NCI-H2227 treated with DMSO at 0.1 percent for 48 hours (cell line): ENCODE results near the gene MECR.

Experiments
- DNase-seq: peaks from one replicate; lab custom pipeline; 2025; lab: John Stamatoyannopoulos, UW

The MECR gene

GRCh38 chr1:29201595-29202051 lies 29.1 kb downstream of the MECR start:
- no peak for DNase-seq

GRCh38 chr1:29200906-29201594 lies 29.7 kb downstream of the MECR start:
- DNase-seq, result no peak

GRCh38 chr1:29197993-29198392 lies 32.7 kb downstream of the MECR start:
- no peak for DNase-seq

- DNase-seq, result no peak
These were observed 33.2 kb downstream of the MECR start for GRCh38 chr1:29197590-29197924.

GRCh38 chr1:29196863-29197589 lies 33.7 kb downstream of the MECR start:
- DNase-seq, result no peak

GRCh38 chr1:29195881-29196291 lies 34.8 kb downstream of the MECR start:
- no peak for DNase-seq

- no peak for DNase-seq
These were observed 36.8 kb downstream of the MECR start for GRCh38 chr1:29193879-29194455.

- DNase-seq, result no peak
These were observed 40.0 kb downstream of the MECR start for GRCh38 chr1:29190718-29191117.

- no peak for DNase-seq
These were observed 44.0 kb downstream of the MECR start for GRCh38 chr1:29186707-29187106.

GRCh38 chr1:29186252-29186651 lies 44.5 kb downstream of the MECR start:
- DNase-seq, result peak; percentile 24

GRCh38 chr1:29183287-29183686 lies 47.4 kb downstream of the MECR start:
- no peak for DNase-seq

GRCh38 chr1:29181413-29182225 lies 49.1 kb downstream of the MECR start, which contains the start of gene SRSF4:
Gene SRSF4 (minus strand): TSS chr1:29181900. CDS start chr1:29181752, 148 bp downstream.
- DNase-seq, result peak; percentile 98

GRCh38 chr1:29180497-29181412 lies 50.0 kb downstream of the MECR start:
- DNase-seq, result no peak

- no peak for DNase-seq
These were observed 51.0 kb downstream of the MECR start for GRCh38 chr1:29179641-29180184.

GRCh38 chr1:29177022-29177705 lies 53.6 kb downstream of the MECR start:
- DNase-seq, result no peak

- DNase-seq, result peak; percentile 18
These were observed 54.2 kb downstream of the MECR start for GRCh38 chr1:29176576-29176975.

GRCh38 chr1:29172415-29172939 lies 58.3 kb downstream of the MECR start:
- DNase-seq, result no peak

- no peak for DNase-seq
These were observed 59.2 kb downstream of the MECR start for GRCh38 chr1:29171521-29171920.

- no peak for DNase-seq
These were observed 59.6 kb downstream of the MECR start for GRCh38 chr1:29171089-29171488.

- DNase-seq, result no peak
These were observed 60.8 kb downstream of the MECR start for GRCh38 chr1:29169976-29170375.
